ENCODE results near the gene PNMA6E. TPM values are rescaled to one million over a fixed set of nuclear protein-coding genes. Genes with fewer than 3 reads are reported as not detected.

The PNMA6E gene
- not detected for total RNA-seq

DNA sequence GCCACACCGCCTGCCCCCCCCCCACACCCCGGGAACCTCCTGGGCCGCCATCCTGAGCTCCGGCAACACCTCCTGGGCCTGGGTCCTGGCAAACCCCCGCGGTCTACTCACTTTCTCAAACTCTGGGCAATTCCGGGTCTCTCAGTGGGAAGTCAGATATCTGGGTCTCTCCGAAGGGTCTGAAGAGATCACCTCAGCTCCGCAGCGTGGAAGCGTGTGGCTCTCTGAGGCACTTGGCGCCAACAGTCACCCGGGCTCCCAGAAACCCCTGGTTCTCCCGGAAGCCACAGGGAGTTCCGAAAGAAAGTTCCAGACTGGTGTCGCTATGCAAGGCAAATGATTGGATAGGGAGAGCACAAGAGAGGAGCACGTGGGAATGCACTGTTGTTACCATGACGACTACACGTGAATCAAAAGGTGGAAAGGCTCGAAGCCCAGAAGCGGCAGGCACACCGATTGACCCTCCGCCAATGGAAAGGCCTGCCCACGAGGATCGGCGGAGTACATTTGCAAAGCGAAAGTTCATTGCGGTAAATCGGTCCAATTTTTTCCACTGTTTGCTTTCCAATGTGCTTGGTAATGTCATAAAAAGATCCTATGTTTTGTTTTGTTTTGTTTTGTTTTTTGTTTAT, at the start of gene PNMA6E:
Gene PNMA6E, minus strand, starts transcription at position 218 of the 632 bp plus-strand sequence. CDS start 2,501 bp downstream, outside the sequence.

DNA sequence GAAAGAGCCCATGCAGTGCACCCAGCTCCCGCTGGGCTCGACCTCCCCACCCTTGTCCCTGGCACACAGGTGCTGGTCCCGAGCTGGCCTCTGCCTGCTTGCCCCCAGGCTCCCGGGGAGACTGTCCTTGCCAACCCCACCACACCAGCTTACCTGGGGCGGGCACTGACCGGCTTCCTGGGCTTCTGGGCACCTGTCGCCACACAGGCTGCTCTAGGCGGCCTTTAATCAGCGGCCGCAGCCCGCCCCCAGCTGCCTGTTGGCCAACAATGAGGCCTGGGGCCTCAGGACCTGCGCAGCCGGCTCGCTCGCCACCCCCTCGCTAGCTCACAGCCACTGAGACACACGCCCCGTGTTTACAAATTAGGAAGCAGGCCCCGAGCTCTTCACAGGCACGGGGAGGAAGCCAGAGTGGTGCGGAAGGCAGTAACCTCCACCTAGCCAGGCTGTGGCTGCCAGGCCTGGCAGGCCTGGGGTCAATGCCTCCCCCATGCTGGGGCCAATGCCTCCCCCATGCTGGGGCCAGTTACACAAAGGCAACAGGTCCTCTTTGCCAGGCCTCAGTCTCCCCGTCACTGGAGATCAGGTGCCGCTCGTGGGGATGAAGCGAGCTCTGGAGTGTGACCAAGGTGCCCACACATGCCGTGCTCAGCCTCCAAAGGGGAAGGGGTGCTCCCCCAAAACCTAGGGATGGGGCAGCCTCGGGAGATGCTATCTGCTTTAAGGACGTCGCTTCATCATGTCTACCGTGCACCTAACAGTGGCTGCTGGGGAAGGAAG, 44.9 kb upstream of the PNMA6E start, which contains the start of gene TREX2:
Gene TREX2, minus strand, starts transcription at position 201 of the 780 bp plus-strand sequence. CDS start 626 bp downstream, outside the sequence.

DNA sequence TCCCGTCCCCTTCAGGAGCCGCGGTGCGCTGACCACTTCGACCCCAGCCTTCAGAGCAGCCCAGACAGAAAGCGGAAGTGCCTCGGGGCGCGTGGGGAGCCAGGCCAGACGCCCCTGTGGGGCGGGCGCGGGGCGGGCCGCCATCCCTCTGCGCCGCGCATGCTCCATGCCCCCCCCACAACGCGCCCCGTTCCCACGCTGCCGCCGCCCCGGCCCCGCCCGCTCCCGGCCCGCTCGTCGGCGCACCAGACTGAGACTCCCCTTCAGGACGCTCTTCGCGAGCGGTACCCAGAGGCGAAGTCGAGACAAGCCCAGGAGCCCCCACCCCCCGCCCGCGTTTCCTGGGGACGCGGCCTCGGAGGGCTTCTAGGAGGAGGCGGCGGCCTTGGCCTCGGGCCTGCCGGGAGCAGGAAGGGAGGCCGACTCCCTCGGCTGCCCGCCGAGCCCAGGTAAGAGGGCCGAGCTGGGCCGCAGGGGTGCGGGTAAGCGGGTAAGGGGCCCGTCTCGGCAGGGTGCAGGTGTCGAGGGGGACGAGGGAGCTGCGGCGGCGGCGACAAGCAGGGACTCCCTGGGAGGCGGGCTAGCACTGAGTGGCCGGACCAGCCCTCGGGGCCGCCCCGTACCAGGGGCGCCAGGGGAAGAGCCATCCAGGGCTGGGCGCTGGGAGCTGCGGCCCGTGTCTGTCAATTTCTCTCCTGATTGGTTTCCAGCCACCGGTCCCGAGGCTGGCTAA, 10.3 kb upstream of the PNMA6E start, which contains the start of gene ZFP92:
Gene ZFP92, plus strand, starts transcription at position 218 of the 733 bp plus-strand sequence. CDS start 6,851 bp downstream, outside the sequence.

Other genes starting within 250 kb of the PNMA6E start
- gene MAGEA1, start 222.1 kb downstream of the PNMA6E start, total RNA-seq, result not detected
- gene PNMA6F, start 79.6 kb downstream of the PNMA6E start, total RNA-seq, result not detected
- gene ZNF275, start 67.2 kb downstream of the PNMA6E start, total RNA-seq, result 16.4 TPM
- gene ZFP92, start 10.1 kb upstream of the PNMA6E start, total RNA-seq, result 0.60 TPM
- 0.27 TPM for gene TREX2, start 44.7 kb upstream of the PNMA6E start, total RNA-seq
- 24.6 TPM for gene HAUS7, start 69.2 kb upstream of the PNMA6E start, total RNA-seq
- 106 TPM for gene BGN, start 93.6 kb upstream of the PNMA6E start, total RNA-seq
- 3.7 TPM for gene ATP2B3, start 116.3 kb upstream of the PNMA6E start, total RNA-seq
- gene CCNQ, start 197.8 kb upstream of the PNMA6E start, total RNA-seq, result 15.9 TPM
- gene DUSP9, start 245.9 kb upstream of the PNMA6E start, total RNA-seq, result not detected